NCI-H510A (cell line): Measurements from ENCODE around the gene EVI5.
A peak's percentile ranks its signal among the peaks of the same experiment; 100 is the strongest.

Experiments used
- DNase-seq: peaks from one replicate; lab custom pipeline; 2025; lab: John Stamatoyannopoulos, UW

EVI5 gene

DNA sequence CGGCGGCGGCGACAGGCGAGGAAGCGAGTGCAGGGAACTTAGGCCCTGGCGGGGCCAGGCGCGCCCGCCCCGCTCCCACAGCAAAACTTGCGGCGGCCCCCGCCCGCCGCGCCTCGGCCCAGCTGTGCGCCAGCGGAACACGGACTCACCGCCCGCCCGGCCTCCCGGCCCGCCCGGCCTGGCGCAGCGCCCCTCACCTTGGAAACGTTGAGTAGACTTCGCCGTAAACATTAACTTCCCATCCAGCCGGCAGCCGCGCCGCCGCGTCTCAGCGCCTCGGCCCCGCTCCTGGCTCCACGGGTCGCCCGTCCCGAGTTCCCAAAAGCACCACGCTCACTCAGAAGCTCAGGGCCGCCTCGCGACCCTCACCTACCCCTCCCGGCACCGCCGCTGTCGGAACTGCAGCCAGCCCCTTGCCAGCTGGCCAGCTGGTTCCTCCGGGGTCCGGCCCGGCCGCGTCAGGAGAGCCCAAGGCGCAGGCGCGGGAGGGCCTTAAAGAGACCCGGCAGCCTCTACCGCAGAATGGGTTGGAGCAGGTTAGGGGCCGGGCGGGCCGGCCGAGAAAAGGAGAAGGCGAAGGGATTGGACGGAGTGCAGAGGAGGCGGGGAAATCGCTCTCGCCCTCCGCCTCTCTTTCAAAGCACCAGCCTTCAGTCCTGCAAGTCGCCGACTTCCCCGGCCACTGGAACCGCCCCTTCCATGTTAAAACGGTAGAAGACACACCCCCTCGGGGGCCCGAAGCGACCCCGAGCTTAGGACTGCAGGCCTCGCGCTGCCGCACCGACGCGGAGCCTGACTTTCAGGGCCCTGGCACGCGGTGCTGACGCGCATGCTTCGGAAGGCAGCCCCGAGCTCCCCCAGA is at the start of gene EVI5:
EVI5 (minus strand) TSS at position 470 of the 862 bp plus-strand sequence. CDS start 48,562 bp downstream, outside the sequence.
- DNase-seq = peak; percentile 99

DNA sequence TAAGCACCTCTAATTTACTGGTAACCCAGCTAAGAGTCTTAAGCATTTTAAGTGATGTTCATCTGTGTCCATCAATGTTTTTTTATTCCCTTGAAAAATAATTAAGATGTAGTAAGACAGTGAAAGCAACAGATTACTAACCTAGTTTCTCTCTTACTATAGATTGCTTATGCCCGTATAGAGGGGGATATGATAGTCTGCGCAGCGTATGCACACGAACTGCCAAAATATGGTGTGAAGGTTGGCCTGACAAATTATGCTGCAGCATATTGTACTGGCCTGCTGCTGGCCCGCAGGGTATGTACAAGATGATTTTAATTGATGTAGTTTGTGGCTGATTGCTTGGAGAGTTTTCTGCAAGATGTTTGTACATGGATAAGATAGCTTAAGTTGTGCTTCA is 49.7 kb upstream of the EVI5 start:
- DNase-seq = no peak

DNA sequence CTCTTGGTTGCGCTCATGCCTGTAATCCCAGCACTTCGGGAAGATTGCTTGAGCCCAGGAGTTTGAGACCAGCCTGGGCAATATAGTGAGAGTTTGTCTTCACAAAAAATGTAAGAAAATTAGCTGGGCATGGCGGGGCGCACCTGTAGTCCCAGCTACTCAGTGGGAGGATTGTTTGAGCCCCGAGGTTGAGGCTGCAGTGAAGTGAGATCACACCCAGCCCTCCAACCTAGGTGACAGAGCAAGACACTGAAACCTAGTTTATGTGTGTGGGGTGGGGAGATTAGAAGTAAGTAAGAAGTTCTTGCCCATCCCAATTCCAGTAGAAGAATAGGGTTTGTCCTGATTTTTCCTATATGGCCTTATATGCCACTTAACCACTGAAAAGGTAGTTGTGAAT is 48.9 kb upstream of the EVI5 start:
- DNase-seq = no peak

DNA sequence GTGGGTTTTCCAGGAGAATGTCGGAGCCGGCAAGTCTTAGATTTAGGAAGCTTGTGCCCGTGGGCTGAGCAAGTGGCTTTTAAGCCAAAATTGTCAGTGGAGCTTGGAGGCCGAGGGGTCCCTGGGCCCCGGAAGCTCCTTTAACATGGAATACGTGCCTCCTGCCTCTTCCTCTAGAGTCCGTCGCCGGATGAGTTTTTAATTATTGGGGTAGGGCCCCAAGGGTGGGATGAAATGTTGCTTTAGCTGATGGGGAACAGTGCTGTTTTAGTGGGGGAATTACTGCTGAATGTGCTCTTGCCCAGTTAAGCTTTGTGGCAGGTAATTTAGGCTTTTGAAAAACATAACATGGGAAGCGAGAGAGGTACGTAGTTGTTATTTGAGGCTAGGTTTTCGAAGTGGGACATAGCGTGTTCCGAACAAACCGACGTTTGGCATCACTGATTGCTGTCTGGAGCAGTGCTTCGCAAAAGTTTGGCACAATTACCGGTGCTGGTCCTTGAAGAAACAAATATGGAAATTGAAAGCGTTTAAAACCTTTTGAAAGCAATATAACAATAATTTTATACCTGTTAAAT is 47.7 kb upstream of the EVI5 start:
- DNase-seq = no peak

DNA sequence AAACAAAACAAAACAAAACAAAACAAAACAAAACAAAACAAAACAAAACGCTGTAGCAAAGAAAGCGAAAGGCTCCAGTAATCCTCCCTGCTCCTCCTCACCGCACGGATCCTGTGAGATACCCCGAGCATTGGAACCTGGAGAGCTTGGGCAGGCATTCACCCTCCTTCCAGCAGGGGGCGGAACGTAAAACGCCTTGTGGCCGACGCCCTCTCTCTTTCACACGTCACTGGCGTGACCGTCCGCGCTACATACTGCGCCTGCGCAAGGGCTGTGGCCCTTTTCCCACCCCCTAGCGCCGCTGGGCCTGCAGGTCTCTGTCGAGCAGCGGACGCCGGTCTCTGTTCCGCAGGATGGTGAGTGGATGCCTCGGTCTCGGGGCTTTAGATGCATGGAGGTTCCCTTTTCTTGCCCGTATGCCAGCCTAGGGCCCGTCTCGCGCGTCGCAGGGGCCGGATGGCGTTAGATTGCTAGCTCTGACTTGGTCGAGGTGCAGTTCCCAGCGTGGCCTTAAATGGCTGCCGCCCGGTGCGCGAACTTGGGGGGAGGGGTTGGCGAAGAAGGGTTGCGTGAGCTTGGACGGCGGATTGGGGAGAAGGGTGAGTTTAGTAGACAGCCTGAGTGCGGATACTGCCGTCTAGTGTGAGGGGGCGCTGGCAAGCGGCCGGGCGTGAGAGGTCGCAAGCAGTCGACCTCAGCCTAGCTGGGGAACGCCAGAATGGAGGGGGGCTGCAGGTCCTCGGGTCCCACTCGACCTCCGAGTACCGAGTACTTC is 47.0 kb upstream of the EVI5 start, which contains the start of gene RPL5:
RPL5 (plus strand) TSS at position 279 of the 775 bp plus-strand sequence; CDS start at position 354, 75 bp downstream.
- DNase-seq = peak; percentile 94

DNA sequence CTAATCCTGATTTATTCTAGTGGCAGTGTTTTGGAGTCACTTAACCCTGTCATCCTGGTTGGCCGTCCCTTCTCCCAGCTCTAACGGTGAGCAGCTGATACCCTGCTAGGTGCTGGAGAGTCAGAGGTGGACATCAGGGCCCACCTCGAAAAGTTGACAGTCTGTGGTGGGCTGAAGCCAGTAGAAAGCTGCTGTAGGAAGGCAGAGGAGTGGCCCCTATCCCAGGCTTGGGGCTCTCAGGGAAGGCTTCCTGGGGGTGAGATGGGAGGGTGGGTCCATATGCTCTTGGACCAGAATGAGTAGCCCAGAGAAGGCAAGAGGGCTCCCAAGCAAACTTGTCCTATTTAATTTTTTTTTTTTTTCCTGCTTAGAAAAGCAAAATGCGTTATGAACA is 46.5 kb upstream of the EVI5 start:
- DNase-seq = no peak

DNA sequence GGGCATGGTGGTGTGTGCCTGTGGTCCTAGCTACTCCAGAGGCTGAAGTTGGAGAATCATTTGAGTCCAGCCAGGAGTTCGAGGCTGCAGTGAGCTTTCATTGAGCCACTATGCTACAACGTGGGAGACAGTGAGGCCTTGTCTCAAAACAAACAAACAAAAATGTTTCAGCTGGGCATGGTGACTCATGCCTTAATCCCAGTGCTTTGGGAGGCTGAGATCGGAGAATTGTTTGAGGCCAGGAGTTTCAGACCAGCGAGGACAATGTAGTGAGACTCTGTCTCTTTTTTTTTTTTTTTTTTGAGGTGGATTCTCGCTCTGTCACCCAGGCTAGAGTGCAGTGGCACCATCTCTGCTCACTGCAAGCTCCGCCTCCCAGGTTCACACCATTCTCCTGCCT is 41.9 kb upstream of the EVI5 start:
- no peak for DNase-seq

DNA sequence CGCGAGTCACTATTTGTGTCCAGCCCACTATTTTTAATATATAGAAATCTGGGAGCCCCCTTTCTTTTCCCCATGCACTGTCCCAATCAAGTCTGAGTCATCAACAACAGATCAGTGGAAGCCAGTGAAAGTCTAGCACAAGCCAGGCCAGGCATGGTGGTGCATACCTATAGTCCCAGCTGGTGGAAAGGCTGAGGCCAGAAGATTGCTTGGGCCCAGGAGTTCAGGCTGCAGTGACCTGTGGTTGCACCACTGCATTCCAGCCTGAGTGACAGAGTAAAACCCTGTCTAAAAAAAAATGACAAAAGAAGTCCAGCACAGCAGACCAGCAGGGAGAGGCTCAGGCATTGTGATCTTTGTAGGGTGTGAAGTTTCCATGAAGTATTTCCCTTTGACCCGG is 38.0 kb upstream of the EVI5 start:
- no peak for DNase-seq

DNA sequence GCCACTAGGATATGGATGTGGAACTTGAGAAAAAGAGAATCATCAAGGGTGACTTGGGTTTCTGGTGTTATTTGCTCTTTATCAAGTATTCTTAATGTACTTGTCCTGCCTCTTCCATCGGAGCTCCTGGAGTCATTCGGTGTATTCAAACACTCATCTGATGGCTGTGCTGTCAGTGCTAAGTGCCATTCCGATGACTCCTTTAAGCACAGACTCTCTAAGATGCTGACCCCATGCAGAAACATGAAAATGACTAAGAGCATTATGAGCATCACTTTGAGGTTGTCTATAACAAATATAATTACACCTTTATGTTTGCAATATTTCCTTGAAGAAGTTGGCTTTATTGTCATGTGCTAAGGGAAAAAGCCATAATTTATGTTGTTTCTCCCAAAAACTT is 35.6 kb upstream of the EVI5 start:
- DNase-seq = no peak

DNA sequence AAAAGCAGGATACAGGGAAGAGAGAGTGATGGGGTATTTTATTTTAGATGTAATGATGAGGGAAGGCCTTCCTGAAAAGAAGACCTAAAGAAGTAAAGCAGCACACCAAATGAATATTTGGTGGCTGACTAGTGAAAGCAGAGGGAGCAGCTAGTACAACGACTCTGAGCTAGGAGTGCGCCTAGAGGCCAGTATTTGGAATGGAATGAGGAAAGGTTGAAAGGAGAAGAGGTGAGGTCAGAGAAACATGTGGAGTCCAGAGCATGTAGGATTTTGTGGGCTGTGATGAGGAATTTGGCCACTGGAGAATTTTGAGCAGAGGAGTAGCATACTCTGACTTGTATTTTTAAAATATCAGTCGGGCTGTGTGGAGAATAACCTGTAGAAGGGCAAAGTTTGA is 35.1 kb upstream of the EVI5 start:
- DNase-seq = no peak

DNA sequence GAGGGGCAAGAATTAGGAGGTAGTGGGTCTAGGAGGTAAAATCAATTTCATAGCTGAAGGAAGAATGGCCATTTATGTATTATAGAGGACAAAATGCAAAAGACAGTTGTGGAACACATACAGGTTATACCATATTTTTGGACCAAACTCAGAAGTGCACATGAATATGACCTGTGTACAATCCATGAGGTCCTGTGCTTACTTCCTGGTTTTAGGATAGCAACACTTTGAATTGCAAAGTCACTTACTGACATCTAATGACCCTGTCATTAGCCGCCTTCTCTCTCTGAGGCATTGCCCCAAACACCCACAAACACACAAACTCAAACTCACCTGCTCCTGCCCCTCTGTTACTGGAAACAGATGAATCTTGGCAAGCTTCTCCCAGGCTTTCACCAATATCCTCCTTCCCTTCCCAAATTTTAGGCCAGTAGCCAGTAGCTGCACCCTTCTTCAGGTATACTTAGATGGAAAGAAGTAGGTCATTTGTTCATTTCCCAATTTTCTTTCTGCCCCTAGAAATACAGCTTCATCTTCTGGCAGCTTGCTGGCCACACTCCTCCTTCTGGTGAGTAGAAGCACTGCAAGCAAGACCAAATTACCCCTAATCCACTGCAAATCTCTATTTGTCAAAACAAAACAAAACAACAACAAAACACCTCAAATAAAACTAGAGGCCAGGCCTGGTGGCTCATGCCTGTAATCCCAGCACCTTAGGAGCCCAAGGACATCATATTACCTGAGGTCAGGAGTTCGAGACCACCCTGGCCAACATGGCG is 33.3 kb upstream of the EVI5 start:
- DNase-seq = no peak

DNA sequence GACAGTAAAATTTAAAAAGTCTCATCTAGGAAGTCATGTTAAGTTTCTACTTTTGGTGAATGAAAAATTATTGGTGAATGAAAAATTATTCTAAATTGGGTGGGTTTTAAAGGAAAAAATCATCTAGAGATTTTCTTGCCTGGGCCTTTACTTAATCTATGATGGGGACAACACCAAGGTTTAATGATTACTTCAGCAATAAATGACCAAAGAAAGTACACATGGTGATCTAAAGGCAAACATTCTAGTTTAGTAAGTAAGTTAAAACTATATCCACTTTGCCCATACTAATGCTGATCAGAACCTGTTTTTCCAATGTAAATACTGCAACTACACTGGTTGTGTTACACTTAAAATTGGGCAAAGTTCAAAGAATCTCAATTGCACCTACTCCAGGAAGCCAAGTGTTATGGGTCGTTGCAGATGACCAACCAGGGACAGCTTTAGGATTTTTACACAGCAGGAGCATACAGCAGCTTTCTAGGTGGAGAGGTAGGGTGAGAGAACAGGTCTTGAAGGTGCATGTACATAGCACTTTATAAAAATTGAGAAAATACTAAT is 32.3 kb upstream of the EVI5 start:
- no peak for DNase-seq

DNA sequence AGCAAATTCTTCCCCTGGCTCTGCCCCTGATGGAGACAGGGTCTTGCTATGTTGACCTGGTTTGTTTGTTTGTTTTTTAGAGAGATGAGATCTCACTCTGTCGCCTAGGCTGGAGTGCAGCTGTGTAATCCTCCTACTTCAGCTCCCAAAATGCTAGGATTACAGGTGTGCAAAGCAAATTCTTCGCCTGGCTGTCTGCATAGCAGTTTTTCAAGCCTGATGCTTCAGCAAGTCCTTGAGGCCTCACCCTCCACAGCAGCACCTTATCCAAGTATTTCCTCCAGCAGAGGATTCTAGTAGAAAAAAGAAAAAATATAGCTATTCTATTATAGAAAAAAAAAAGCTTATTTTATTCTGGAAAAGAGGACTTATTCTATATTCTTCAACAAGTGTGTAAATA is 31.8 kb upstream of the EVI5 start:
- DNase-seq = no peak

DNA sequence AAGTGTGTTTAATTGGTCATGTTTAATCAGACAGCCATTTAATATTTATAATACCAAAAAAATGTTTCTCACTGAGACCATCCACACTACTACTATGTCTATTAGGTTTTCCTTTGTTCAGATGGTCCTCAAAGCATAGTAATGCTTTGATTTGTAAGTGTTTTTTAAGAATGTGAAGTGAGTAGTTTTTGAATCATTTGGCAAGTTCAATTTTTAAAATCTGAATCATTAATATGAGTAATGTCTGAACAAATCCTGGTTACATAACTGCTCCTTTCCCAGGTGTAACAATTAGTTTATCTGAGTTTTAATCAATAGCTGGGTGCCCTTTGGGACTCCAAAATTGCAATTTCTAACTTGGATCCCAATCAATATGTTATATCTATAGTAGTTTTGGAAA is 23.5 kb upstream of the EVI5 start:
- no peak for DNase-seq

DNA sequence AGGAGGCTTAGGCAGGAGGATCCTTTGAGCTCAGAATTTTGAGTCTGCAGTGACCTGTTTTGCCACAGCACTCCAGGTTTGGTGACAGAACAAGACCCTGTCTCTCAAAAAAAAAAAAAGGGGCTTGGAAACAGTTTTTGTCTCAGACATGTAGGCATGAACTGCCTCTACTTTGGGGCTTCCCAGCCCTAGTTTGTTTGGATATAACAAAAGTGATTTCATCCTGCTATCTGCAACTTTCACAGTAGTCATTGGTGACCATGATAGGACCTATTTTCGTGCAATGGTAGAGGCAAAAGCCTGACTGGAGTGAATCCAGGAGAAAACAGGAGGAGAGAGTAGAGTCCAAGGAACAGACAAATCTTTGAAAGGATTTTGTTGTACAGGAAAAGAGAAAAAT is 20.3 kb upstream of the EVI5 start:
- no peak for DNase-seq

DNA sequence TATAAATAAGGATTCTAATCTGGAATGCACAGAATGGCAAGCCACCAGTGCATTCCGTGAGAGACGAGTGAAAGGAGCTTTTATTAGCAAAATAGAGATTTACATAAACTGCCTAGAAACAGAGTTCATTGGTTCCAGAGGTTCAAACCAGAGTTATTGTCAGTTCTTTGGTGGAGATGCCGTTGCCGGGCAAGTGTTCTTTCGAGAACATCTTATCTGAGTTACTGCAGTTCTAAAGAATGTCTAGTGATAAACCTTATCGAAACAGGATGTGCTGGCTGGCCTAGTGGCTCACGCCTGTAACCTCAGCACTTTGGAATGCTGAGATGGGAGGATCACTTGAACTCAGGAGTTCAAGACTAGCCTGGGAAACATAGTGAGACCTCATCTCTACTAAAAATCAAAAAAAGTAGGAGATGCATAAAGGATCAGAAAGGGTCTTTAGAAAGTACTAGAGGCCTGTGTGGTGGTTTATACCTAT is 19.9 kb upstream of the EVI5 start:
- no peak for DNase-seq

DNA sequence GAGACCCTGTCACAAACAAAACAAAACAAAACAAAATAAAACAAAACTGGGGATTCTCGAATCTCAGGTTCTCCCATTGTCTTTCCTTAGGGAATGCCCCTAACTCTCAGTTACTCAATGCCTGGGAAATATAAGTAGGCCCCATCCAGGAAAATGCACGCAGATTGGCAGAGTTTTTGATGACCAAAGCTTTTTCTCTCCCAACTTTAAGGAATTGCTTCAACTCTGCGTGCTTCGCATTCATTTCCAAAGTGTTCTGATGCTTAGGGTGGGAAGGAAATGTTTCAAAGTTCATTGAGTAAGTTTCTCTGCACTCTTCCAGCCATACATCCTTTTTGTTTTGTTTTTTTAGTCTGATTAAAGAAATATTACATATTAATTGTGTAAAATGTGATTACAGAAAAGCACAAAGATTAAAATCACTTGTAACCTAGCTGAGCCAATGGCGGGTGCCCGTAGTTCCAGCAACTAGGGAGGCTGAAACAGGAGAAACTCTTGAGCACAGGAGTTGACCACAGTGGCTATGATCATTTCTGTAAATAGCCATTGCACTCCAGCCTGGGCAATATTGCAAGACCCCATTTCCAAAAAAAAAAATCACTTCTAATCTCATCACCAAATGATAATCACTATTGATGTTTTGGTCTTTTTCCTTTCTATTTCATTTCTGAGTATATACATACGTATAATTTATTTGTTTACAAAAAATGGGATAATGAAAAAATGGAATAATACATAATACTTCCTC is 18.4 kb upstream of the EVI5 start:
- no peak for DNase-seq

DNA sequence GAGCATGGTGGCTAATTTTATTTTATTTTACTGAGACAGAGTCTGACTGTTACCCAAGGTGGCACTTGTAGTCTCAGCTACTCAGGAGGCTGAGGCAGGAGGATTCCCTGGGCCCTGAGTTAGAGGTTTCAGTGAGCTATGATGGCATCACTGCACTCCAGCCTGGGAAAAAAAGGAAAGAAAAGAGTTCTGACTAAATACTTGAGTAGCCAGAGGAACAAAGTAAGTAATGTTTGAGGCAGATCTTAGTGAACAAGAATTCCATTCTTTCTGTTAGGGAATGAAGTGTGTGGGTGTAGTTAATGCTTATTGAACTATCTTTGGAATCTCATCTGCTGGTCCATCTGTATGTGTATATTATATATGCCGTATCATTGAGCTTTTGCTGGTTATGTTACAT is 13.1 kb upstream of the EVI5 start:
- no peak for DNase-seq

DNA sequence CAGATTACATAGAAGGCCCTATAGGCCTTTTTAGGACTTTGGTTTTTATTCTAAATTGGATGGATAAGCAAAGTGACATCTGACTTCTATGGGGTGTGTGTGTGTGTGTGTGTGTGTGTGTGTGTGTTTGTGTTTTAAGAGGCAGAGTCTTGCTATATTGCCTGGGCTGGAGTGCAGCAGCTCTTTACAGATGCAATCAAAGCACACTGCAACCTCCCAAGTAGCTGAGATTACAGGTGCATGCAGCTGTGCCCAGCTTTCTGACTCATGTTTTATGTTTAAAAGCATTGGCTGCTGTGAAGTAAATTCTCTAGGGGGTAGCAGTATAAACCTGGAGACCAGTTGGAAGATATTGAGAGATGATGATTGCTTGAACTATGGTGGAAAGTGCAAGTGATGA is 12.4 kb upstream of the EVI5 start:
- no peak for DNase-seq

DNA sequence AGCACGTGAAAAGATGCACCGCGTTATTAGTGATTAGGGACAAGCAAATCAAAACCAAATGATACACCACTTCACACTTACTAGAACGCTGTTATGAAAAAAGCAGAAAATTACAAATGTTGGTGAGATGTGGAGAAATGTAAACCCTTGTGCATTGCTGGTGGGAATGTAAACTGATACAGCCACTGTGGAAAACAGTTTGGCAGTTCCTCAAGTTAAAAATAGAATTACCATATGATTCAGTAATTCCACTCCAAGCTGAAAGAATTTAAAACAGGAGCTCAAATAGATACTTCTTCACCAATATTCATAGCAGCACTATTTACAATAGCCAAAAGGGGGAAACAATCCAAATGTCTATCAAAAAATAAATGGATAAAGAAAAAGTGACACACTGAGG is 10.3 kb upstream of the EVI5 start:
- no peak for DNase-seq

DNA sequence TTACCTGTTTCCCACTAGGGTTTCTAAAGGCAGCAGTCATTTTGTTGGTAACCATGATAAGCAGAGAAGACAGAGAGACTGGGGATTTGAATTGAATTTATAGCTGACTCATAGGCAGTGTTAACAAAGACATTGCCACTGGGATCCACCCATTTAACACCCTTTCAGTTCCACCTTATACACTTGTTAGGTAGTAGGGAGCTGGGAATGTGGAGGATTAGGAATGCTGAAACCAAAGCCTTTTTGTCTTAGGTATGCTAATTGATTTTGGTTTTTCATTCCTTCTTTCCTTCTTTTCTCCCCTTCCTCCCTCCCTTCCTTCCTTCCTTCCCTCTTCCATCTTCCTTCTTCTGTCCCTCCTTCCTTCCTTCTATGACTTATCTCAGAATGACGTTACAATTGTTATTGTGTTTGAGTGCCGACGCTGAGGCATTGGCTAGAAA is 7.5 kb upstream of the EVI5 start:
- peak; percentile 11 for DNase-seq
